ENCODE results near the gene KIAA0040. TPM values are rescaled to one million over a fixed set of nuclear protein-coding genes. Genes with fewer than 3 reads are reported as not detected.

KIAA0040 gene
- total RNA-seq, 1 experiment from 2014 or later = 5.0 TPM

DNA sequence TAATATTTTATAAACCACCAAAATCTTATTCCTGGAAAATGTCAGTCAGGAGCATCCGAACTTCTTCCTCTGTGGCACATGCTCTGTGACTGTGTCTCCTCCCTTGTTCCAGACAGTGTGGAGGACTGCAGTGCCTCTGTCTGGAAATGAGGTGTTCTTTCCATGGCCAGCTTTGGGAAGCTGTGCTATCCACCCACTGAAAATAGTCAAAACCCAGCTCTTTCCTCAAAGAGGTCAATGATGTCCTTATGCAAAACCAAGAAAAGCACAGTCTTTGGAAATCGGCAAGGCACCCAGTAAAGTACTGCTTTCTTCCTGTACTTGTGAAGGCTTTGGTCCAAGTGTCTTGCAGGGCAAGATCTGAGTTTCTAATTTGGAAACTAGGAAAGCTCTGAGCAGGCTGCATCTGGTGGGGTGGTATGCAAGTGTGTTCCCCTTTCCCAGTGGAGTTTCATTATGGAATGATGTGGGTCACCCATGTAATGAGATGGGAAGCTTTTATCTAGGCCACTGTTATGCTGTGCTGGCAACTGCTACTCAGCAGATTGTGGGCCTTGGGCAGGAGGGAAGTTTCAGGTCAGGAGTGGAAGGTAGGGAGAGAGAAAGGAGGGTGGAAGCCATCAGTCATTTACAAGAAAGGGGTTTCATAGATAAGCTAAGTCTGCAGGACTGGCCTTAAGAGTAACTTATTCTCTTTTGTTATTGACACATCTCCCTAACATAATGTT is 6.0 kb downstream of the KIAA0040 start:
- H2AFZ ChIP-seq (ENCODE audit: low read length) = no peak overlapping the region
- H3K79me1 ChIP-seq (ENCODE audit: insufficient read depth, low read depth, low read length, poor library complexity, severe bottlenecking) = no peaks in the 10 kb centered on the region
- no peaks in the 10 kb centered on the region for H3K9me3 ChIP-seq (ENCODE audit: control insufficient read depth, low read depth, low read length)
- H4K8ac ChIP-seq (replicated peaks; ENCODE audit: insufficient read length, low read depth, low read length) = no peak overlapping the region
- no peak overlapping the region for H3K4me2 ChIP-seq (ENCODE audit: insufficient read depth, insufficient read length, low read length)
- H3K4me1 Mint-ChIP-seq = peaks cover 10 to 15% of the 10 kb centered on the region in 2 experiments
- H3K23ac ChIP-seq (ENCODE audit: insufficient read length, low read depth, low read length) = no peak overlapping the region
- no peak overlapping the region for H3K14ac ChIP-seq (ENCODE audit: insufficient read depth, low read length)
- H2BK15ac ChIP-seq (ENCODE audit: low read depth, low read length) = no peak overlapping the region
- H3K27me3 ChIP-seq (ENCODE audit: insufficient read depth, low read length) = no peaks in the 10 kb centered on the region
- no peaks in the 10 kb centered on the region for H3K4me1 ChIP-seq (ENCODE audit: insufficient read depth, low read length)
- H3K79me2 ChIP-seq (ENCODE audit: insufficient read depth, low read length) = no peaks in the 10 kb centered on the region
- no peak overlapping the region for H3K18ac ChIP-seq (ENCODE audit: insufficient read length, low read depth, low read length)
- no peak for DNase-seq
- H3K36me3 Mint-ChIP-seq (ENCODE audit: insufficient read depth in 1 of 3, low read depth in 3 of 3) = no peaks in the 10 kb centered on the region
- no peak overlapping the region for H2BK12ac ChIP-seq (ENCODE audit: insufficient read length, low read depth, low read length)
- peaks cover under 1% of the 10 kb centered on the region for H3K23me2 ChIP-seq (ENCODE audit: insufficient read length, low read depth, low read length, poor library complexity, severe bottlenecking)
- H3K9ac ChIP-seq (ENCODE audit: extremely low read depth, insufficient read length, low read length) = no peak overlapping the region
- no peak overlapping the region for H4K5ac ChIP-seq (ENCODE audit: insufficient read length, low read depth, low read length)
- H2BK5ac ChIP-seq (ENCODE audit: insufficient read length, low read length) = no peak overlapping the region
- TF ChIP-seq, protein P1, sequence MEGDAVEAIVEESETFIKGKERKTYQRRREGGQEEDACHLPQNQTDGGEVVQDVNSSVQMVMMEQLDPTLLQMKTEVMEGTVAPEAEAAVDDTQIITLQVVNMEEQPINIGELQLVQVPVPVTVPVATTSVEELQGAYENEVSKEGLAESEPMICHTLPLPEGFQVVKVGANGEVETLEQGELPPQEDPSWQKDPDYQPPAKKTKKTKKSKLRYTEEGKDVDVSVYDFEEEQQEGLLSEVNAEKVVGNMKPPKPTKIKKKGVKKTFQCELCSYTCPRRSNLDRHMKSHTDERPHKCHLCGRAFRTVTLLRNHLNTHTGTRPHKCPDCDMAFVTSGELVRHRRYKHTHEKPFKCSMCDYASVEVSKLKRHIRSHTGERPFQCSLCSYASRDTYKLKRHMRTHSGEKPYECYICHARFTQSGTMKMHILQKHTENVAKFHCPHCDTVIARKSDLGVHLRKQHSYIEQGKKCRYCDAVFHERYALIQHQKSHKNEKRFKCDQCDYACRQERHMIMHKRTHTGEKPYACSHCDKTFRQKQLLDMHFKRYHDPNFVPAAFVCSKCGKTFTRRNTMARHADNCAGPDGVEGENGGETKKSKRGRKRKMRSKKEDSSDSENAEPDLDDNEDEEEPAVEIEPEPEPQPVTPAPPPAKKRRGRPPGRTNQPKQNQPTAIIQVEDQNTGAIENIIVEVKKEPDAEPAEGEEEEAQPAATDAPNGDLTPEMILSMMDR (conservative IDR thresholded peaks at IDR 0.05) = no peak
- no peak overlapping the region for H3K56ac ChIP-seq (ENCODE audit: insufficient read length, low read depth, low read length)
- no peaks in the 10 kb centered on the region for H4K20me1 ChIP-seq (ENCODE audit: control insufficient read depth, insufficient read depth, insufficient read length)
- WGBS (ENCODE audit: extremely low coverage, insufficient read length, low lambda C conversion rate) = no CpG with 5 or more reads among the region's 2 CpGs
- H4K91ac ChIP-seq (ENCODE audit: insufficient read length, low read depth, low read length) = no peak overlapping the region
- H2BK120ac ChIP-seq (ENCODE audit: low read depth, low read length, poor library complexity, severe bottlenecking) = no peak overlapping the region
- no peak overlapping the region for H3T11ph ChIP-seq (ENCODE audit: low read length)
- H2BK20ac ChIP-seq (ENCODE audit: low read depth, low read length, poor library complexity, severe bottlenecking) = no peak overlapping the region
- H3K4me3 Mint-ChIP-seq = no peak overlapping the region
- H3K27ac ChIP-seq (ENCODE audit: insufficient read length, low read depth, low read length) = no peak overlapping the region
- H2AK5ac ChIP-seq (ENCODE audit: insufficient read length, low read length) = no peak overlapping the region
- no peak overlapping the region; a peak in 1 of 7 replicates for H3K27ac Mint-ChIP-seq
- no peak overlapping the region for H3K4ac ChIP-seq (ENCODE audit: low read depth, low read length)
- H3K9me3 Mint-ChIP-seq = no peaks in the 10 kb centered on the region
- H3K27me3 Mint-ChIP-seq (ENCODE audit: low read depth) = peaks cover 3% of the 10 kb centered on the region

All from H9 (cell line).